ENCODE measurements around the gene TRAF3.
"Not testable (repeated sequence)": the region's sequence is repeated elsewhere in the genome, so short reads cannot be mapped to it uniquely, and the experiment has no call there.

Gene TRAF3

DNA sequence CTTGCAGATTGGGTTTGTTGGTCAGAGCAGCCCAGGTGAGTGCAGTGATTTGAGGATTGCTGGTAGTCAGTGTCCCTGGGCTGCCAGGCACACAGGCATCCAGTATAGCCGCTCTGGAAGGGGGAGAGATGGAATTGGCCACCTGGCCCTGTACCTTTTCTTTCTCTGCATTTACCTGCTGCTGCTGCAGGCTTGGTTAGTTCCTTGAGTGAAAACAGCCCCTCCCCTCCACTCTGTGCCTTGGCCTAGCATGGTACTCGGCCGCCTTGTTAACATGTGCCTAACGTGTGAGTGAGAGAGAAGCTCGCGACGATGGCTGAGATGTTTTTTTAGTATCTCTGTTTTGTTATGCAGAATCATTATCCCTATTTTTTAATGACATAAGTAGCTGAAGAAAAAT lies 95.9 kb downstream of the TRAF3 start:
- Histone ChIP-seq H3K4me1 (ENCODE audit: insufficient read depth, insufficient read length) (no peaks in the 10 kb centered on the region), H3K9ac (ENCODE audit: insufficient read length, low read depth) (no peak overlapping the region), H3K9me3 (ENCODE audit: insufficient read depth, low read length) (no peaks in the 10 kb centered on the region), H3K27me3 (ENCODE audit: insufficient read depth, insufficient read length) (no peaks in the 10 kb centered on the region), H3K36me3 (ENCODE audit: insufficient read depth, insufficient read length, low read length) (peaks cover 55% of the 10 kb centered on the region), H3K4me3 (ENCODE audit: insufficient read length, low read depth) (no peak overlapping the region)
- DNase-seq (ENCODE audit: low read depth, low spot score) = no peak
- TF ChIP-seq YY1 (IDR thresholded peaks at IDR 0.05; ENCODE audit: insufficient read depth, insufficient read length) (no peak), SUZ12 (IDR thresholded peaks at IDR 0.05; ENCODE audit: extremely low read depth, insufficient read depth, insufficient read length) (no peak), ZNF274 (IDR thresholded peaks at IDR 0.05; ENCODE audit: low read depth, low read length) (no peak)

DNA sequence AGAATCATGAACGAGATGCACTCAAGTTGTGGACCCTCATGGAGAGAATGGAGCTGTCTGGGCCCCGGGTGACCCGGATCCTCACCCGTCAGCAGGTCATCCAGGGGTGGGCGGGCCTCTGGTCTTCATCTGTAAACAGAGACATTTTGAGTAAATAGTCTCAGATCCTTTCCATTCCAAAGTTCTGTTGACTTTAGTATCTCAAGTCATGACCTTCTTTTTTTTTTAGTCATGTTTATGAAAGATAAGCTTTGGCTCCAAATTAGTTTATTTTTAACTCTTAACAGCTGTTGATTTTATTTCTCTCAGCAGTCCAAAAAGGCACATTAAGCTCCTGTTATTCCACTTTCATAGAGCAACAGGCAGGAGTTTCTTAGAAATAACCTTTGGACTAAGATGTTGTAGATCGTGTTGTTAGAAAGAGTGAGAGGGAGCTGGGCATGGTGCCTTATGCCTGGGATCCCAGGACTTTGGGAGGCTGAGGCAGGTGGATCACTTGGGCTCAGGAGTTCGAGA lies 96.4 kb downstream of the TRAF3 start:
- Histone ChIP-seq H3K9ac (ENCODE audit: insufficient read length, low read depth) (no peak overlapping the region), H3K27me3 (ENCODE audit: insufficient read depth, insufficient read length) (no peaks in the 10 kb centered on the region), H3K4me1 (ENCODE audit: insufficient read depth, insufficient read length) (no peaks in the 10 kb centered on the region), H3K9me3 (ENCODE audit: insufficient read depth, low read length) (no peaks in the 10 kb centered on the region), H3K36me3 (ENCODE audit: insufficient read depth, insufficient read length, low read length) (peaks cover 55% of the 10 kb centered on the region), H3K4me3 (ENCODE audit: insufficient read length, low read depth) (no peak overlapping the region)
- no peak for DNase-seq (ENCODE audit: low read depth, low spot score)
- TF ChIP-seq YY1 (IDR thresholded peaks at IDR 0.05; ENCODE audit: insufficient read depth, insufficient read length) (no peak), ZNF274 (IDR thresholded peaks at IDR 0.05; ENCODE audit: low read depth, low read length) (no peak), SUZ12 (IDR thresholded peaks at IDR 0.05; ENCODE audit: extremely low read depth, insufficient read depth, insufficient read length) (no peak)

DNA sequence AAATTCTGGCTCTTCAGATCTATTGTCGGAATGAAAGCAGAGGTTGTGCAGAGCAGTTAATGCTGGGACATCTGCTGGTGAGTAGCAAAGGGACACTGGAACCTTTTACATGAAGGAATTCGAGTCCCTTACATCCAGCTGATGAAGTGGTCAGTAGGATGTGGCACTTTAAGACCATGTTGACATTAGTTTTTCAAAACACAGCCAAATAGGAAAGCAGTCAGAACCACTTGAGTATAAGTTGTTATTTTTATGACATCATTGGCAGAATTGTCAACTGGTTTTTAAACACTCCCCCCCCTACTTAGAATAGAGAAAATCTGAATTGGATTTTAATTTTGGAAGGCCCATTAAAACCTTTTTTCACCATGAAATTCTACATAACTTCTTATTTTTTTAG lies 98.4 kb downstream of the TRAF3 start:
- Histone ChIP-seq H3K4me3 (ENCODE audit: insufficient read length, low read depth) (no peak overlapping the region), H3K9me3 (ENCODE audit: insufficient read depth, low read length) (no peaks in the 10 kb centered on the region), H3K9ac (ENCODE audit: insufficient read length, low read depth) (no peak overlapping the region), H3K36me3 (ENCODE audit: insufficient read depth, insufficient read length, low read length) (peaks cover 51% of the 10 kb centered on the region), H3K27me3 (ENCODE audit: insufficient read depth, insufficient read length) (no peaks in the 10 kb centered on the region), H3K4me1 (ENCODE audit: insufficient read depth, insufficient read length) (peaks cover 4% of the 10 kb centered on the region)
- DNase-seq (ENCODE audit: low read depth, low spot score) = no peak
- TF ChIP-seq YY1 (IDR thresholded peaks at IDR 0.05; ENCODE audit: insufficient read depth, insufficient read length) = no peak
- no peak for TF ChIP-seq SUZ12 (IDR thresholded peaks at IDR 0.05; ENCODE audit: extremely low read depth, insufficient read depth, insufficient read length)
- TF ChIP-seq ZNF274 (IDR thresholded peaks at IDR 0.05; ENCODE audit: low read depth, low read length) = no peak

DNA sequence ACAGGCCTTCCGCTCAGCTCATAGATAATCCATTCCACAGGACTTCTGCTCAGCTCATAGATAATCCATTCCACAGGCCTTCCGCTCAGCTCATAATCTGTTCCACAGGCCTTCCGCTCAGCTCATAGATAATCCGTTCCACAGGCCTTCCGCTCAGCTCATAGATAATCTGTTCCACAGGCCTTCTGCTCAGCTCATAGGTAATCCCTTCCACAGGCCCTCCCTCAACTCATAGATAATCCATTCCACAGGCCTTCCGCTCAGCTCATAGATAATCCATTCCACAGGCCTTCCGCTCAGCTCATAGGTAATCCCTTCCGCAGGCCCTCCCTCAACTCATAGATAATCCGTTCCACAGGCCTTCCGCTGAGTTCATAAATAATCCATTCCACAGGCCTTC lies 100.3 kb downstream of the TRAF3 start:
- H3K9me3 ChIP-seq (ENCODE audit: insufficient read depth, low read length); DNase-seq (ENCODE audit: low read depth, low spot score); H3K27me3 ChIP-seq (ENCODE audit: insufficient read depth, insufficient read length); H3K4me3 ChIP-seq (ENCODE audit: insufficient read length, low read depth); H3K4me1 ChIP-seq (ENCODE audit: insufficient read depth, insufficient read length); H3K9ac ChIP-seq (ENCODE audit: insufficient read length, low read depth): not testable (repeated sequence)
- peaks cover 35% of the 10 kb centered on the region for H3K36me3 ChIP-seq (ENCODE audit: insufficient read depth, insufficient read length, low read length)

DNA sequence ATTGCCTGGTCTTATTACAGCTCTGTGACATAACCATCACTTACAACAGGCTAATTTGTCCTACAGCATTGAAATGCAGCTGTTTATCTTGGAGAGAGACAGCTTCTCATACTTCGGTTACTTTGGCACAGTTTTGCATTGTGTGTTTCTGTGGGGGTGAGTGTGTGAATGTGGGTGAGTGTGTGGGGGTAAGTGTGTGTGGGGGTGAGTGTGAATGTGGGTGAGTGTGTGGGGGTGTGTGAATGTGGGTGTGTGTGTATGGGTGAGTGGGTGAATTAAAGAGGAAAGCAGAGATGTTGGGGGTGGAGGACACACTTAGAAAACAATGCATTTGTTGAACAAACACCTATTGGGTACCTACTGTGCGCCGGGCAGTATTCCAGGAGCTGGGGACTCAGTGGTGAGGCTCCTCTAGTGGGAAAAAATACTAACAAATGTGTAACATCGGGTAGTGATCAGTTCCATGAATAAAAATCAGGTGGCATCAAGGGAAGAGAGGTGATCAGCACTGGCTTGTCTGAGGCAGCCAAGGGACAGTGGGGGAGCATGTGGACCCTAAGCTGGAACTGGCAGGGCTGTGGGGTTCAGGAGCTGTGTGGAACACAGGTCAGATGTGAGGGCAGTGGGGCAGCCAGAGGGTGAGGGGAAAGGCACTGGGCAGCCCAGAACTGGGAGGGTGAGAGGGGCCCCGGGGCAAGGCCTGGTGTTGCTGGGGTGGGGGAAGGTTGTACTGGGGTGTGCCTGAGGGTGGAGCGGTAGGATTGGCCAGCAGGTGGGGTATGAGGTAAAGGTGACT lies 101.1 kb downstream of the TRAF3 start:
- no peak overlapping the region for H3K4me3 ChIP-seq (ENCODE audit: insufficient read length, low read depth)
- H3K9ac ChIP-seq (ENCODE audit: insufficient read length, low read depth) = no peak overlapping the region
- no peak for DNase-seq (ENCODE audit: low read depth, low spot score)
- peaks cover 4% of the 10 kb centered on the region for H3K4me1 ChIP-seq (ENCODE audit: insufficient read depth, insufficient read length)
- H3K36me3 ChIP-seq (ENCODE audit: insufficient read depth, insufficient read length, low read length) = peaks cover 34% of the 10 kb centered on the region
- TF ChIP-seq ZNF274 (IDR thresholded peaks at IDR 0.05; ENCODE audit: low read depth, low read length) = no peak
- TF ChIP-seq YY1 (IDR thresholded peaks at IDR 0.05; ENCODE audit: insufficient read depth, insufficient read length) = no peak
- TF ChIP-seq SUZ12 (IDR thresholded peaks at IDR 0.05; ENCODE audit: extremely low read depth, insufficient read depth, insufficient read length) = no peak
- no peaks in the 10 kb centered on the region for H3K27me3 ChIP-seq (ENCODE audit: insufficient read depth, insufficient read length)
- H3K9me3 ChIP-seq (ENCODE audit: insufficient read depth, low read length) = no peaks in the 10 kb centered on the region

DNA sequence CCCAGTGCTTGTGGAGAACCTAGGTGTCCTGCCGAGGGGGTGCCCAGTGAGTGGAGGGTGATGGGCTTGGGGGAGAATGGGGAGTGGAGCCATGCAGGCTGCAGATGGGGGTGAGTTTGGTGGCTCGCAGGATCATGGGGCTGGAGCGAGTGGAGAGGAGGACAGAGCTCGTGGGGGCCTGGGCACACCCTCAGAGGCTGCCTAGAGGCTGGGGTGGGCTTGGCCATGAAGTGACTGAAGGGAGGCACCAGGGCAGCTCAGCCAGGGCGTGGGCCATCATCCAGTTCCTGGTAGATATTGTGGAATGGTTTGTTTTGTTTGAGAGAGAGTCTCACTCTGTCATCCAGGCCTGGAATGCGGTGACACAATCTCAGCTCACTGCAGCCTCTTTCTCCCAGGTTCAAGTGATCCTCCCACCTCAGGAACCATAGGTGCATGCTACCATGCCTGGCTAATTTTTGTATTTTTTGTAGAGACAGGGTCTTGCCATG lies 101.8 kb downstream of the TRAF3 start:
- Histone ChIP-seq H3K4me3 (ENCODE audit: insufficient read length, low read depth) (no peak overlapping the region), H3K36me3 (ENCODE audit: insufficient read depth, insufficient read length, low read length) (peaks cover 31% of the 10 kb centered on the region), H3K9ac (ENCODE audit: insufficient read length, low read depth) (no peak overlapping the region), H3K4me1 (ENCODE audit: insufficient read depth, insufficient read length) (peaks cover 4% of the 10 kb centered on the region), H3K9me3 (ENCODE audit: insufficient read depth, low read length) (no peaks in the 10 kb centered on the region), H3K27me3 (ENCODE audit: insufficient read depth, insufficient read length) (no peaks in the 10 kb centered on the region)
- no peak for DNase-seq (ENCODE audit: low read depth, low spot score)
- no peak for TF ChIP-seq ZNF274 (IDR thresholded peaks at IDR 0.05; ENCODE audit: low read depth, low read length)
- no peak for TF ChIP-seq SUZ12 (IDR thresholded peaks at IDR 0.05; ENCODE audit: extremely low read depth, insufficient read depth, insufficient read length)
- TF ChIP-seq YY1 (IDR thresholded peaks at IDR 0.05; ENCODE audit: insufficient read depth, insufficient read length) = no peak

DNA sequence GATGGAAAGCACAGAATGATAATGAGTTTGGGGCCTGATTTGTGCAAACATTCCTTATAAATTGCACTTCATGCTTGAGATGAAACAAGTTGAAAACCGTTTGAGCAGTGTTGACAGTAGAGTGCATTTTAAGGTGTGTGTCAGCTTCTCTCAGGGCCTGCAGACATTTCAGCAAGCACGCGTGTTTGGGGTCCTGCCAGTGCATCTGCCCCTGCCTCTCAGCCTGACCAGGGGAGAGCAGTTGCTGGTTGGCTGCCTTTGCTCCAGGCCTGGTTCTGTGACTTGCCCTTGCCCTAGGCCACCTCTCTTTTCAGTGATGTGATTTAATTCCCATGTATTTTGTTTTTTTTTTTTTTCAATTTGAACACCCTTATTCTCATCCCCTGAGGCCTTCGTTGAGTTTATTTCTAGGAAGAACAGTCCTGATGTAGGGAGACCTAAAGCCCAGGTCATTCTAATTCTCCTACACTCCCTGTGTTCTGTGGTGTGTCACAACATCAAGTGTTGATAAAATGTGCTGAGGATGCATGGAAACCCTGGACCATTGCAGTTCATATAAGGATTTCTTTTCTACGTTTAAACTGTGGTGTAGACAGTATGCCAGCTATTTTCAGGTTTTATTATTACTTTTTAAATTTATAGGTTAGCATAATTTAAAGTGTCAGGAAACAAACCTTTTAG lies 105.1 kb downstream of the TRAF3 start:
- TF ChIP-seq SUZ12 (IDR thresholded peaks at IDR 0.05; ENCODE audit: extremely low read depth, insufficient read depth, insufficient read length) (no peak), YY1 (IDR thresholded peaks at IDR 0.05; ENCODE audit: insufficient read depth, insufficient read length) (no peak), ZNF274 (IDR thresholded peaks at IDR 0.05; ENCODE audit: low read depth, low read length) (no peak)
- Histone ChIP-seq H3K9me3 (ENCODE audit: insufficient read depth, low read length) (no peaks in the 10 kb centered on the region), H3K27me3 (ENCODE audit: insufficient read depth, insufficient read length) (no peaks in the 10 kb centered on the region), H3K36me3 (ENCODE audit: insufficient read depth, insufficient read length, low read length) (peaks cover 29% of the 10 kb centered on the region), H3K9ac (ENCODE audit: insufficient read length, low read depth) (no peak overlapping the region), H3K4me3 (ENCODE audit: insufficient read length, low read depth) (no peak overlapping the region), H3K4me1 (ENCODE audit: insufficient read depth, insufficient read length) (peaks cover 4% of the 10 kb centered on the region)
- DNase-seq (ENCODE audit: low read depth, low spot score) = no peak

Measured in NT2/D1 (cell line).